GM10266 (cell line): Measurements from ENCODE around the gene THSD7B.

Experiments used
- DNase-seq: peaks from one replicate; pipeline ENCODE4 v3.0.0; 2012; ENCODE audit errors: extremely low spot score
- CTCF ChIP-seq: IDR thresholded peaks from 2 replicates; pipeline ENCODE4 v1.5.1; 2012; ENCODE audit warnings: mild to moderate bottlenecking, low read depth; ENCODE audit not compliant: control insufficient read depth, insufficient read depth; ENCODE audit errors: missing control alignments

The THSD7B gene

GRCh38 chr2:137659616-137660015 is 894.3 kb downstream of the THSD7B start:
- no peak for DNase-seq
- TF ChIP-seq CTCF, result no peak

DNA sequence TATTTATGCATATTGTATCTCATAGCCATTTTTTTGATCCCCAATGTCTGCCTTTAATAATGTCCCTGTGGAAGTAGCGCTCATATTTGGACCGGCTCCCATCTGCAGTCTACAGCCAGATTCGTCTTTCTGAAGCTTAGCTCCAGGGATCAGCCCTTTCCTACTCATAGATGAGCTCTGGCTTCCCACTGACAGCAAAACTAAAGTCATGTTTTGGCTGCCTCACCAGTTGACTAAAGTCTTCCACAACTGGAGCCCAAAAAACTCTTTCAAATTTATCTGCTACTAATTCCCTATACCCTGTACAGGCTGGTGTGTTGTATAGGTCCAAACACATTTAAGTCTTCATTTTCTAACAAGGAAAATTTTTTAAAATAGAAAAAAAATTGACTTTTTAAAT is 904.8 kb downstream of the THSD7B start:
- DNase-seq, result no peak
- TF ChIP-seq CTCF, result no peak

DNA sequence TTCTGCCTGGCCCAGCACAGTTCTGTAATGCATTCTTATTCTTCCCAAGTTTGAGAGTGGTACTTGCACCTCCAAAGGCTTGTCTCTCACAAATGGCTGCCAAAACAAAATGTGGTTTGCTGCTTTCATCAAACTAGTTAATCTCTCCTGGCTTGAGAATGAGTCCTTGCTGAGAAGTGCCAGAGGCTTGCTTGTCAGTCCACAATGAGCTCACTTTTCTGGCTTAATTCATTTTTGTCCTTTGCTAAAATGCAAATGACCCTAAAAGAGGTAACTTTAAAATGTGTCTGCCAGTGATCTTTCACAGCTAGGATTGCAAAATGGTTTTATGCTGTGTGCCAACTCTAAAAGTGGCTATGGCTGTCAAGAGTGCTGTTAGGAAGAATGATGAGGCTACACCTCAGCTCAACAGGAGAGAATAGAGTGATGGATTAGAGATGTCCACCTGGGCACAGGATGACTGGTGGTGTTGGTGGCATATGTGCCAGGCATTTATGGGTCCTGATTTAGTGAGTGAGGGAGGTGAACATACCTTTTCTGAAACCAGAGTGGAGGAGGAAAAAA is 907.7 kb downstream of the THSD7B start:
- no peak for DNase-seq
- TF ChIP-seq CTCF, result no peak

DNA sequence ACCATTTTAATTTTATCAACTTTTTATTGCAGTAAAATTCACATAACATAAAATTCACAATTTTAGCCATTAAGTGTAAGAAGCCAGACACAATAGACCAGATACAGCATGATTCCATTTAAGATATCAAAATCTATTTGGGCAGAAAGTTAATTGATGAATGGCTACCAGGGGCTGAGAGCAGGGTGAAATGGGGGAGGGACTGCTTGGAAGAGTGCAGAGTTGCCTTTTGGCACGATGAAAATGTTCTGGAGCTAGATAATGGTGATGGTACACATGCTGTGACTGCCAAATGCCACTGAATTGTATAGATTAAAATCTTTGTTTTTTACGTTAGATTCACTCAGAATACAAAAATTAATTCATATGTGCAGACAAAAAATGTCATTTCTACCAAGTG is 909.6 kb downstream of the THSD7B start:
- no peak for DNase-seq
- TF ChIP-seq CTCF, result no peak

DNA sequence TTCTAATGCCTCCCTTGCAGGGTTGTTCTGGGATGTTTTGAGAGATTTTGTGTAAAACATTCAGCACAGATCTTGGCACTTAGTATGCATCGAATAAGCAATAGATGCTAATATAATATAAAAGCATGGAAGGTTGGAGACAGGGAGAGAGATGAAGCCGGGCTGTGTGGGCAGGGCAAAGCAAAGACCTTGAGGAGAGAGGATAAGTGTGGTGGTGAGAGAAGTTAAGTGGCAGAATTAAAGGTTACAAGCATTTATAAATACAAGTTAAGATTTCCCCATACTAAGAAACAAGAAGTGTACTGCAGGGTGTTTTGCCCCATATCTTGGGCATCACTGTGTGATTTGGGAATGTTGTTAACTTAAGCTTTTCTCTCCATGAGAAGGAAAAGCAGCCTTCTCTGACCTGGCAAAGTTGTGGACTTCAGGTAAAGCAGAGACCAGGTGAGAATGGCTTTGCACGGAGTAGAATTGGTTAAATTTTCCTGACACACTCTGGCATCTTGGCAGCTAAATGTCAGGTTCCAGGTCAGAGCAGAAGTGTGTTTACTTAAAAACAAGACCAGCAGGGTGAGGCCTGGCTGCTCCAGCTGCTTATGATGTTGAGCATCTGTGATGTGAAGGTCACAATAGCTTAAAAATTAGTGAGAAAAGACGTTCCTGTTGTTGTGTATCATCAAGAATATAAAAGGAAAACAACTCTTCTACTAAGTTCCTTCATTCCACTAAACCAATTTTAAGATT is 910.4 kb downstream of the THSD7B start:
- no peak for DNase-seq
- no peak for TF ChIP-seq CTCF

GRCh38 chr2:137676346-137676745 is 911.0 kb downstream of the THSD7B start:
- DNase-seq, result no peak
- no peak for TF ChIP-seq CTCF

- TF ChIP-seq CTCF, result no peak
- DNase-seq, result no peak
Measured at GRCh38 chr2:137677466-137677865, 912.1 kb downstream of the THSD7B start.
